HepG2 (cell line): Measurements from ENCODE around the gene SLC9A5. TPM values are rescaled to one million over a fixed set of nuclear protein-coding genes. Genes with fewer than 3 reads are reported as not detected.
A peak's percentile ranks its signal among the peaks of the same experiment; 100 is the strongest.

Source experiments
- CERS6 ChIP-seq: sonication (generic); formaldehyde crosslinking; IDR thresholded peaks from 2 replicates; pipeline ENCODE4 v1.5.0; 2020; ENCODE audit warnings: missing genetic modification reagents
- HNF1B ChIP-seq: sonication (generic); formaldehyde crosslinking; IDR thresholded peaks from 2 replicates; pipeline ENCODE4 v1.5.1; 2020; ENCODE audit warnings: mild to moderate bottlenecking, moderate library complexity, missing genetic modification reagents
- JDP2 ChIP-seq: sonication (generic); formaldehyde crosslinking; IDR thresholded peaks from 2 replicates; pipeline ENCODE4 v1.8.1; 2022; ENCODE audit warnings: missing genetic modification reagents, borderline replicate concordance
- KDM1A ChIP-seq: IDR thresholded peaks from 2 replicates; pipeline ENCODE4 v1.6.1; 2016; ENCODE audit warnings: missing compliant biosample characterization
- KLF6 ChIP-seq: IDR thresholded peaks from 2 replicates; pipeline ENCODE4 v1.8.0; 2016; ENCODE audit warnings: missing biosample characterization, missing genetic modification reagents
- KMT2B ChIP-seq: IDR thresholded peaks from 2 replicates; pipeline ENCODE4 v1.6.1; 2016; ENCODE audit warnings: missing genetic modification reagents, missing compliant biosample characterization
- MEF2D ChIP-seq: sonication (generic); formaldehyde crosslinking; IDR thresholded peaks from 2 replicates; pipeline ENCODE4 v1.5.1; 2020; ENCODE audit warnings: mild to moderate bottlenecking, missing genetic modification reagents
- PAF1 ChIP-seq: IDR thresholded peaks from 2 replicates; pipeline ENCODE4 v1.6.1; 2016; ENCODE audit warnings: missing genetic modification reagents, missing compliant biosample characterization
- PAX8 ChIP-seq: sonication (generic); formaldehyde crosslinking; IDR thresholded peaks from 2 replicates; pipeline ENCODE4 v1.8.0; 2022; ENCODE audit warnings: mild to moderate bottlenecking, missing genetic modification reagents, borderline replicate concordance
- SUZ12 ChIP-seq: fragments of 150-350 bp; IDR thresholded peaks from 2 replicates; pipeline ENCODE4 v1.6.1; 2014; ENCODE audit warnings: low read depth, low read length
- TFAP4 ChIP-seq: sonication (generic); IDR thresholded peaks from 2 replicates; pipeline ENCODE4 v1.6.1; 2016; ENCODE audit warnings: low read depth, borderline replicate concordance
- THAP8 ChIP-seq: sonication (generic); formaldehyde crosslinking; IDR thresholded peaks from 2 replicates; pipeline ENCODE4 v1.5.1; 2020; ENCODE audit warnings: missing genetic modification reagents, mild to moderate bottlenecking, borderline replicate concordance
- THYN1 ChIP-seq: sonication (generic); formaldehyde crosslinking; IDR thresholded peaks from 2 replicates; pipeline ENCODE4 v1.8.1; 2023; ENCODE audit warnings: low read depth, mild to moderate bottlenecking, moderate library complexity, missing genetic modification reagents, borderline replicate concordance
- TOE1 ChIP-seq: sonication (generic); formaldehyde crosslinking; IDR thresholded peaks from 2 replicates; pipeline ENCODE4 v1.4.0; 2020; ENCODE audit warnings: mild to moderate bottlenecking, missing genetic modification reagents
- ZFP36L1 ChIP-seq: sonication (generic); formaldehyde crosslinking; IDR thresholded peaks from 2 replicates; pipeline ENCODE4 v1.8.0; 2022; ENCODE audit warnings: mild to moderate bottlenecking, missing genetic modification reagents, moderate library complexity
- ZGPAT ChIP-seq: IDR thresholded peaks from 2 replicates; pipeline ENCODE4 v1.6.1; 2016; ENCODE audit warnings: mild to moderate bottlenecking
- ZNF142 ChIP-seq: sonication (generic); formaldehyde crosslinking; IDR thresholded peaks from 2 replicates; pipeline ENCODE4 v1.4.0; 2020; ENCODE audit warnings: missing genetic modification reagents
- polyA plus RNA-seq, 8 experiments: library from polyadenylated mRNA; depleted of rRNA in 3 of 8; stranded (reverse) in 7 of 8; unstranded in 1 of 8; fragments of >200 nt; fragmentation: Illumina TruSeq in 4 of 8; extraction: Trizol in 4 of 8; gene quantifications; 2 replicates each; pipeline versions ENCODE4 v1.2.1 to v1.2.3, GENCODE V29; 2011 to 2016; ENCODE audit warnings: low read depth in 4 of 8, missing spikeins in 1 of 8, mixed read lengths in 1 of 8; ENCODE audit not compliant: insufficient read depth in 1 of 8
- total RNA-seq, 5 experiments: library from RNA; depleted of rRNA; stranded (reverse); fragments of >200 nt; fragmentation: Illumina TruSeq; extraction: Trizol; gene quantifications; 2 replicates each; pipeline ENCODE4 v1.2.3, GENCODE V29; 2016; ENCODE audit warnings: low read depth in 1 of 5

SLC9A5 gene
- total and polyA plus RNA-seq, 2 of the 13 experiments (the other 11 are each of a cell fraction or from before 2014, with no cell fraction given), result 0.58 to 1.4 TPM

GRCh38 chr16:67246081-67246755 lies 2.6 kb upstream of the SLC9A5 start (continued):
- peak; percentile 89 for TF ChIP-seq HNF1B
- peak; percentile 91 for TF ChIP-seq MEF2D (CRISPR knock-in tag)
- TF ChIP-seq TOE1, result peak; percentile 86; the same call in 1 of the 2 replicates
- TF ChIP-seq THYN1, result no peak
- TF ChIP-seq THAP8 (CRISPR knock-in tag), result no peak; the same call in 1 of the 2 replicates
- no peak for TF ChIP-seq PAF1 (CRISPR knock-in tag)
- no peak for TF ChIP-seq SUZ12
- peak; percentile 94 for TF ChIP-seq ZGPAT (CRISPR knock-in tag)
- TF ChIP-seq PAX8 (CRISPR knock-in tag), result no peak; the same call in 1 of the 2 replicates
- peak; percentile 47 for TF ChIP-seq KMT2B (CRISPR knock-in tag)
- peak; percentile 92 for TF ChIP-seq ZNF142 (CRISPR knock-in tag)
- peak; percentile 99 for TF ChIP-seq TFAP4
- TF ChIP-seq JDP2 (CRISPR knock-in tag), result 0 out of 2 replicates have a peak, but pooled peaks have one; percentile 25
- peak; percentile 58; the same call in 1 of the 2 replicates for TF ChIP-seq KDM1A (CRISPR knock-in tag)
- no peak; the same call in 1 of the 2 replicates for TF ChIP-seq ZFP36L1 (CRISPR knock-in tag)
- no peak for TF ChIP-seq CERS6 (CRISPR knock-in tag)
- peak; percentile 73 for TF ChIP-seq KLF6 (CRISPR knock-in tag)
